HEK293 (cell line): ENCODE data around the gene GIT1.

Experiments
- CTCF ChIA-PET: fragments of 350-600 bp; formaldehyde crosslinking; extraction: SDS; loops from one replicate; lab custom pipeline; 2021; ENCODE audit warnings: antibody characterized with exemption; lab: Yijun Ruan, JAX
- POLR2A ChIA-PET: fragments of 300-600 bp; formaldehyde crosslinking; extraction: SDS; loops from one replicate; lab custom pipeline; 2020; ENCODE audit warnings: antibody characterized with exemption, inconsistent platforms; lab: Yijun Ruan, JAX
- H3K27ac ChIP-seq: fragments of 200-500 bp; sonication (Bioruptor generic); 2 replicates; pipeline ENCODE4 v1.5.1; 2014; ENCODE audit warnings: low read depth, low read length, control low read depth, inconsistent platforms; ENCODE audit errors: extremely low read depth
- H3K36me3 ChIP-seq, 2 experiments: fragments of 200-500 bp in 1 of 2; sonication (Bioruptor generic) in 1 of 2; 1 replicate in 1 of 2; 2 replicates in 1 of 2; pipeline ENCODE4 v1.5.1; 2014 to 2017; ENCODE audit warnings: inconsistent platforms in 2 of 2, low read length in 2 of 2; ENCODE audit not compliant: control insufficient read depth in 2 of 2, insufficient read depth in 1 of 2
- H3K4me1 ChIP-seq: fragments of 200-500 bp; sonication (Bioruptor generic); 2 replicates; pipeline ENCODE4 v1.5.1; 2014; ENCODE audit warnings: mild to moderate bottlenecking, low read length, inconsistent platforms; ENCODE audit not compliant: control insufficient read depth, insufficient read depth
- H3K4me3 ChIP-seq: 2 replicates; pipeline ENCODE4 v1.5.1; 2011; ENCODE audit warnings: low read depth, mild to moderate bottlenecking, control low read depth, low read length, moderate library complexity
- H3K9me3 ChIP-seq: fragments of 200-500 bp; sonication (Bioruptor generic); 2 replicates; pipeline ENCODE4 v1.5.1; 2014; ENCODE audit warnings: low read depth, low read length, inconsistent platforms; ENCODE audit not compliant: control insufficient read depth, insufficient read depth
- OSR2 ChIP-seq: fragments of 450-650 bp; formaldehyde crosslinking; IDR thresholded peaks from 2 replicates; pipeline ENCODE4 v1.5.1; 2016; ENCODE audit warnings: missing biosample characterization, missing genetic modification characterization
- WT1 ChIP-seq: fragments of 450-650 bp; formaldehyde crosslinking; IDR thresholded peaks from 2 replicates; pipeline ENCODE4 v1.5.1; 2016; ENCODE audit warnings: missing biosample characterization, missing genetic modification characterization
- ZEB2 ChIP-seq: fragments of 450-650 bp; formaldehyde crosslinking; IDR thresholded peaks from 2 replicates; pipeline ENCODE4 v1.5.1; 2016; ENCODE audit warnings: missing biosample characterization, missing genetic modification characterization
- ZFP37 ChIP-seq: fragments of 450-650 bp; formaldehyde crosslinking; IDR thresholded peaks from 2 replicates; pipeline ENCODE4 v1.5.1; 2016; ENCODE audit warnings: missing biosample characterization, missing genetic modification characterization
- ZNF2 ChIP-seq: fragments of 450-650 bp; formaldehyde crosslinking; IDR thresholded peaks from 2 replicates; pipeline ENCODE4 v1.5.1; 2016; ENCODE audit warnings: missing biosample characterization, missing genetic modification characterization
- ZNF354C ChIP-seq: fragments of 450-650 bp; formaldehyde crosslinking; IDR thresholded peaks from 2 replicates; pipeline ENCODE4 v1.5.1; 2016; ENCODE audit warnings: missing biosample characterization, missing genetic modification characterization, low read depth, borderline replicate concordance
- ZNF571 ChIP-seq: fragments of 450-650 bp; formaldehyde crosslinking; IDR thresholded peaks from 2 replicates; pipeline ENCODE4 v1.5.0; 2017; ENCODE audit warnings: missing biosample characterization, missing genetic modification characterization
- ZNF777 ChIP-seq: fragments of 450-650 bp; formaldehyde crosslinking; IDR thresholded peaks from 2 replicates; pipeline ENCODE4 v1.5.1; 2017; ENCODE audit warnings: missing biosample characterization, missing genetic modification characterization, borderline replicate concordance
- TF ChIP-seq, protein P1 (sequence below): fragments of 450-650 bp; formaldehyde crosslinking; IDR thresholded peaks from 2 replicates; pipeline ENCODE4 v1.5.1; 2016; ENCODE audit warnings: missing biosample characterization, missing genetic modification characterization
- TF ChIP-seq, protein P2 (sequence below): fragments of 450-650 bp; formaldehyde crosslinking; conservative IDR thresholded peaks from 2 replicates; pipeline ENCODE4 v1.5.1; 2016; ENCODE audit warnings: low read depth, missing biosample characterization, missing genetic modification characterization
- TF ChIP-seq, protein P3 (sequence below): fragments of 450-650 bp; formaldehyde crosslinking; optimal IDR thresholded peaks from 2 replicates; pipeline ENCODE3; 2016; ENCODE audit warnings: missing biosample characterization, mild to moderate bottlenecking, missing genetic modification characterization
- TF ChIP-seq, protein P4 (sequence below): fragments of 450-650 bp; formaldehyde crosslinking; IDR thresholded peaks from 2 replicates; pipeline ENCODE4 v1.5.1; 2016; ENCODE audit warnings: missing biosample characterization, missing genetic modification characterization
- TF ChIP-seq, protein P5 (sequence below): fragments of 450-650 bp; formaldehyde crosslinking; IDR thresholded peaks from 2 replicates; pipeline ENCODE4 v1.5.1; 2016; ENCODE audit warnings: missing biosample characterization, missing genetic modification characterization

Gene GIT1

DNA sequence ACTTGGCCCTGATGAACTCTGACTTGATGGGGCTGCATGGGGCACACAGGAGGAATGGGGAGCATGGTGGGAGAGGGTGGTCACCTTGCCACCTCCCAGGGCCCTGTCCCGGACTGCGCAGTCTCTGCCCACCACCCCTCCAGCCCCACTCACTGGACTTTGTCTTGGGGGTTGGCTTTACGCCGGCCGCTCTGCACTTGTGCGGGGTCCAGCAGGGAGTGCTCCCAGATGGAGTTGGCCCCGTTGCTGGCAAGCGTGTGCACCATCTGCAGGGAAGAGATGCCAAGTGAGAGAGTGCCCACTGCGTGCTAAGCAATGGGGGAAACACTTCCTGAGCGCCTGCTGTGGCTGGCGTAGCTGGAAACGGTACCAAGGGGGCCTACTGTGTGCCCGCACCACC lies 6.7 kb downstream of the GIT1 start (continued):
- TF ChIP-seq, protein P1, sequence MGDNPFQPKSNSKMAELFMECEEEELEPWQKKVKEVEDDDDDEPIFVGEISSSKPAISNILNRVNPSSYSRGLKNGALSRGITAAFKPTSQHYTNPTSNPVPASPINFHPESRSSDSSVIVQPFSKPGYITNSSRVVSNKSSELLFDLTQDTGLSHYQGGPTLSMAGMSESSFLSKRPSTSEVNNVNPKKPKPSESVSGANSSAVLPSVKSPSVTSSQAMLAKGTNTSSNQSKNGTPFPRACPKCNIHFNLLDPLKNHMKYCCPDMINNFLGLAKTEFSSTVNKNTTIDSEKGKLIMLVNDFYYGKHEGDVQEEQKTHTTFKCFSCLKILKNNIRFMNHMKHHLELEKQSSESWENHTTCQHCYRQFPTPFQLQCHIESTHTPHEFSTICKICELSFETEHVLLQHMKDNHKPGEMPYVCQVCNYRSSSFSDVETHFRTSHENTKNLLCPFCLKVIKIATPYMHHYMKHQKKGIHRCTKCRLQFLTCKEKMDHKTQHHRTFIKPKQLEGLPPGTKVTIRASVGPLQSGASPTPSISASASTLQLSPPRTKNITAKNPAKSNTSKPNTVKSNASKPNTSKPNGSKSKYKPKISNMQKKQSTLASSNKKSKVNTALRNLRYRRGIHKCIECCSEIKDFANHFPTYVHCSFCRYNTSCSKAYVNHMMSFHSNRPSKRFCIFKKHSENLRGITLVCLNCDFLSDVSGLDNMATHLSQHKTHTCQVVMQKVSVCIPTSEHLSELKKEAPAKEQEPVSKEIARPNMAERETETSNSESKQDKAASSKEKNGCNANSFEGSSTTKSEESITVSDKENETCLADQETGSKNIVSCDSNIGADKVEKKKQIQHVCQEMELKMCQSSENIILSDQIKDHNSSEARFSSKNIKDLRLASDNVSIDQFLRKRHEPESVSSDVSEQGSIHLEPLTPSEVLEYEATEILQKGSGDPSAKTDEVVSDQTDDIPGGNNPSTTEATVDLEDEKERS, result no peak
- TF ChIP-seq, protein P2, sequence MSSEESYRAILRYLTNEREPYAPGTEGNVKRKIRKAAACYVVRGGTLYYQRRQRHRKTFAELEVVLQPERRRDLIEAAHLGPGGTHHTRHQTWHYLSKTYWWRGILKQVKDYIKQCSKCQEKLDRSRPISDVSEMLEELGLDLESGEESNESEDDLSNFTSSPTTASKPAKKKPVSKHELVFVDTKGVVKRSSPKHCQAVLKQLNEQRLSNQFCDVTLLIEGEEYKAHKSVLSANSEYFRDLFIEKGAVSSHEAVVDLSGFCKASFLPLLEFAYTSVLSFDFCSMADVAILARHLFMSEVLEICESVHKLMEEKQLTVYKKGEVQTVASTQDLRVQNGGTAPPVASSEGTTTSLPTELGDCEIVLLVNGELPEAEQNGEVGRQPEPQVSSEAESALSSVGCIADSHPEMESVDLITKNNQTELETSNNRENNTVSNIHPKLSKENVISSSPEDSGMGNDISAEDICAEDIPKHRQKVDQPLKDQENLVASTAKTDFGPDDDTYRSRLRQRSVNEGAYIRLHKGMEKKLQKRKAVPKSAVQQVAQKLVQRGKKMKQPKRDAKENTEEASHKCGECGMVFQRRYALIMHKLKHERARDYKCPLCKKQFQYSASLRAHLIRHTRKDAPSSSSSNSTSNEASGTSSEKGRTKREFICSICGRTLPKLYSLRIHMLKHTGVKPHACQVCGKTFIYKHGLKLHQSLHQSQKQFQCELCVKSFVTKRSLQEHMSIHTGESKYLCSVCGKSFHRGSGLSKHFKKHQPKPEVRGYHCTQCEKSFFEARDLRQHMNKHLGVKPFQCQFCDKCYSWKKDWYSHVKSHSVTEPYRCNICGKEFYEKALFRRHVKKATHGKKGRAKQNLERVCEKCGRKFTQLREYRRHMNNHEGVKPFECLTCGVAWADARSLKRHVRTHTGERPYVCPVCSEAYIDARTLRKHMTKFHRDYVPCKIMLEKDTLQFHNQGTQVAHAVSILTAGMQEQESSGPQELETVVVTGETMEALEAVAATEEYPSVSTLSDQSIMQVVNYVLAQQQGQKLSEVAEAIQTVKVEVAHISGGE, result no peak
- no peak for TF ChIP-seq WT1 (tag by site-specific recombination)
- TF ChIP-seq, protein P3, sequence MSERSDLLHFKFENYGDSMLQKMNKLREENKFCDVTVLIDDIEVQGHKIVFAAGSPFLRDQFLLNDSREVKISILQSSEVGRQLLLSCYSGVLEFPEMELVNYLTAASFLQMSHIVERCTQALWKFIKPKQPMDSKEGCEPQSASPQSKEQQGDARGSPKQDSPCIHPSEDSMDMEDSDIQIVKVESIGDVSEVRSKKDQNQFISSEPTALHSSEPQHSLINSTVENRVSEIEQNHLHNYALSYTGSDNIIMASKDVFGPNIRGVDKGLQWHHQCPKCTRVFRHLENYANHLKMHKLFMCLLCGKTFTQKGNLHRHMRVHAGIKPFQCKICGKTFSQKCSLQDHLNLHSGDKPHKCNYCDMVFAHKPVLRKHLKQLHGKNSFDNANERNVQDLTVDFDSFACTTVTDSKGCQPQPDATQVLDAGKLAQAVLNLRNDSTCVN (tag by site-specific recombination), result no peak

DNA sequence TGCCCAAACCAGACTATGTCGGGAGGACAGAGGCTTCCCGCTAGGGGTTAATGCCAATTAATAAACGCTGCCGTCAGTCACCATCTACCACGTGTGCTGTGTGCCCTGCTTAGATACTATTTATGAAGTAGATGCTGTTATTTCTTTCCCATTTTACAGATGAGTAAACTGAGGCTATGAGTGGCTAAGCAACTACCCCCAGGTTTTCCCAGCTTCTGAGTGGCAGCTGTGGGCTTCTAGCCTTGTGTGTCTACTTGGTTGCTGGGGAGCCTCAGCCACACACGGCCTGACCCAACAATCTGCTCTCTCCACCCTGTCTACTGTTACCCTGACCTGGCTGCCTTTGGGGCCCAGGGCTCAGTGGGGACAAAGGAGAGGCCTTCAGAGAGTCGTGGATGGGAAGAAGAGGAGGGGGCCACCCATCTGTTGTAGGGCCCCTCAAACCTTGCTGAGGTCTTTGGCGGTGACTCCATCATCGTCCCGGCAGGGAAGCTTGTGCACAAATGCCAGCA lies 7.1 kb downstream of the GIT1 start:
- TF ChIP-seq ZEB2 (no peak), OSR2 (no peak), ZNF354C (tag by site-specific recombination) (no peak), ZNF571 (tag by site-specific recombination) (no peak), ZNF2 (tag by site-specific recombination) (no peak), ZNF777 (tag by site-specific recombination) (no peak), ZFP37 (tag by site-specific recombination) (no peak)
- TF ChIP-seq, protein P4, sequence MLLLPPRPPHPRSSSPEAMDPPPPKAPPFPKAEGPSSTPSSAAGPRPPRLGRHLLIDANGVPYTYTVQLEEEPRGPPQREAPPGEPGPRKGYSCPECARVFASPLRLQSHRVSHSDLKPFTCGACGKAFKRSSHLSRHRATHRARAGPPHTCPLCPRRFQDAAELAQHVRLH (tag by site-specific recombination), result 0 out of 2 replicates have a peak, but pooled peaks have one; percentile 23
- TF ChIP-seq, protein P5, sequence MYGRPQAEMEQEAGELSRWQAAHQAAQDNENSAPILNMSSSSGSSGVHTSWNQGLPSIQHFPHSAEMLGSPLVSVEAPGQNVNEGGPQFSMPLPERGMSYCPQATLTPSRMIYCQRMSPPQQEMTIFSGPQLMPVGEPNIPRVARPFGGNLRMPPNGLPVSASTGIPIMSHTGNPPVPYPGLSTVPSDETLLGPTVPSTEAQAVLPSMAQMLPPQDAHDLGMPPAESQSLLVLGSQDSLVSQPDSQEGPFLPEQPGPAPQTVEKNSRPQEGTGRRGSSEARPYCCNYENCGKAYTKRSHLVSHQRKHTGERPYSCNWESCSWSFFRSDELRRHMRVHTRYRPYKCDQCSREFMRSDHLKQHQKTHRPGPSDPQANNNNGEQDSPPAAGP (tag by site-specific recombination), result no peak
- no peaks in the 10 kb centered on the region for H3K4me1 ChIP-seq
- CTCF ChIA-PET, result interaction anchor here (0.6 to 5.9 kb wide), 9 partner anchors 9 to 1307 kb away, joined by 3 to 74 read pairs (median 5); partner anchors contain the start of genes ABHD15, ANKRD13B and TP53I13
- POLR2A ChIA-PET, result interaction anchor here (2.0 kb wide), 1 partner anchor 9 kb away, joined by 14 read pairs; no protein-coding TSS in a partner anchor
- H3K27ac ChIP-seq, result no peak overlapping the region
- no peaks in the 10 kb centered on the region for H3K9me3 ChIP-seq
- peaks cover 11 to 80% of the 10 kb centered on the region in 2 experiments; a peak in 2 of 3 replicates for H3K36me3 ChIP-seq
- H3K4me3 ChIP-seq, result no peak overlapping the region
